Suprapubic skin (tissue), 3 donors: ENCODE results near the gene HM13.

ENCODE experiments used
- POLR2A ChIP-seq, 2 donors: fragments of 450-650 bp; IDR thresholded peaks; one replicate each; pipeline ENCODE4 v1.6.1; 2017; ENCODE audit warnings: antibody characterized with exemption in 2 of 2, mild to moderate bottlenecking in 2 of 2, moderate library complexity in 2 of 2
- TF ChIP-seq, protein P1 (sequence below), 2 donors: fragments of 200-600 bp in 1 of 2; fragments of 450-650 bp in 1 of 2; sonication (generic) in 1 of 2; IDR thresholded peaks; one replicate each; pipeline ENCODE4 v1.5.1; 2016 to 2019; ENCODE audit warnings: antibody characterized with exemption in 2 of 2, mild to moderate bottlenecking in 1 of 2, moderate library complexity in 1 of 2

DNA sequence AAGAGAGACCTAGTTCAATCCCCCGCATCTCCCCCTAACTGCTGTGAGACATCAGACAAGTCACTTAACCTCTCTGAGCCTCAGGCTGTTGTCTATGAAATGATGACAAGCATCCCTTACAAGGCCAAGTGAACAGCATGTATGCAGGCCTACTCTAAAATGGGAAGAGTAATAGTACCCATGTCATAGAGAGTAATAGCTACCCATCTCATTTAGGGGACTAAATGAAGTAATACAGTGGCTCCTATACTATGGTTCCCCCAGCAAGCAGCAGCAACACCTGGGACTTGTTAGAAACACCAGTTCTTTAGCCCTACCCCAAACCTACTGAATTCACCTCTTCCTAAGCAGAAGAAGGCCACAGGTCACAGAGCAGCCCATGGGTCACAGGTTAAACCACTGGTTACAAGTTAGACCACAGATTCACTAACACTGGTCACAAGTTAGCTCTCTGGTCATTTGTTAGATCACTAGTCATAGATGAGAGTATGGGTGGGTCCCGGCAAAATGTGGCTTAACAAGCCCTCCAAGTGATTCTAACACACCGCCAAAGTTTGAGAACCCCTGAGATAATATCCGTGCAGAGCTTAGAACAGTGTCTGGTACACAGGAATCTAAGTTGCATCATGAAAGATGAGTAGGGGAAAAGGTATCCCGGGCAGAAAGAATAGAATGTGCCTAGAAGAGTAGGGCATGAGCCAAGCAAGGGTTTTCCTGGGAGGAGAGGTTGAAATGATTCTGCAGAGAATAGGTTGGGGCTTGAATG lies 40.7 kb upstream of the HM13 start:
- TF ChIP-seq, protein P1, sequence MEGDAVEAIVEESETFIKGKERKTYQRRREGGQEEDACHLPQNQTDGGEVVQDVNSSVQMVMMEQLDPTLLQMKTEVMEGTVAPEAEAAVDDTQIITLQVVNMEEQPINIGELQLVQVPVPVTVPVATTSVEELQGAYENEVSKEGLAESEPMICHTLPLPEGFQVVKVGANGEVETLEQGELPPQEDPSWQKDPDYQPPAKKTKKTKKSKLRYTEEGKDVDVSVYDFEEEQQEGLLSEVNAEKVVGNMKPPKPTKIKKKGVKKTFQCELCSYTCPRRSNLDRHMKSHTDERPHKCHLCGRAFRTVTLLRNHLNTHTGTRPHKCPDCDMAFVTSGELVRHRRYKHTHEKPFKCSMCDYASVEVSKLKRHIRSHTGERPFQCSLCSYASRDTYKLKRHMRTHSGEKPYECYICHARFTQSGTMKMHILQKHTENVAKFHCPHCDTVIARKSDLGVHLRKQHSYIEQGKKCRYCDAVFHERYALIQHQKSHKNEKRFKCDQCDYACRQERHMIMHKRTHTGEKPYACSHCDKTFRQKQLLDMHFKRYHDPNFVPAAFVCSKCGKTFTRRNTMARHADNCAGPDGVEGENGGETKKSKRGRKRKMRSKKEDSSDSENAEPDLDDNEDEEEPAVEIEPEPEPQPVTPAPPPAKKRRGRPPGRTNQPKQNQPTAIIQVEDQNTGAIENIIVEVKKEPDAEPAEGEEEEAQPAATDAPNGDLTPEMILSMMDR (IDR thresholded peaks at IDR 0.05), result no peak
- TF ChIP-seq POLR2A (IDR thresholded peaks at IDR 0.05), result no peak
